NCI-H2107 treated with DMSO at 0.1 percent for 48 hours (cell line): ENCODE results near the gene OR2W1.

ENCODE experiments used
- DNase-seq: peaks from one replicate; lab custom pipeline; 2025; ENCODE audit not compliant: unreplicated experiment; lab: John Stamatoyannopoulos, UW

Gene OR2W1

GRCh38 chr6:29005183-29005885, 39.6 kb downstream of the OR2W1 start, which contains the start of gene ZNF311:
Gene ZNF311, minus strand, starts transcription at chr6:29005315. Its CDS starts 1,361 bp downstream, at chr6:29003954.
- no peak for DNase-seq

GRCh38 chr6:28996844-28997510, 48.0 kb downstream of the OR2W1 start:
- no peak for DNase-seq

GRCh38 chr6:28995093-28995650, 49.8 kb downstream of the OR2W1 start:
- DNase-seq, result no peak
